ENCODE measurements around the gene SPG11. TPM values are rescaled to one million over a fixed set of nuclear protein-coding genes. Genes with fewer than 3 reads are reported as not detected.

The SPG11 gene
- total RNA-seq, 1 donor from 2014 or later: 155 TPM

GRCh38 chr15:44682809-44683682, 19.6 kb upstream of the SPG11 start:
- peak; percentile 84 for DNase-seq (ENCODE audit: low spot score)

GRCh38 chr15:44682211-44682610, 18.7 kb upstream of the SPG11 start:
- DNase-seq (ENCODE audit: low spot score): no peak

GRCh38 chr15:44676676-44677075, 13.2 kb upstream of the SPG11 start:
- DNase-seq (ENCODE audit: low spot score): no peak

- DNase-seq (ENCODE audit: low spot score): no peak
Observed at GRCh38 chr15:44675911-44676310, 12.4 kb upstream of the SPG11 start.

- DNase-seq (ENCODE audit: low spot score): no peak
Observed at GRCh38 chr15:44673639-44674038, 10.2 kb upstream of the SPG11 start.

- DNase-seq (ENCODE audit: low spot score): no peak
Observed at GRCh38 chr15:44670087-44670950, 6.9 kb upstream of the SPG11 start.

- no peak for DNase-seq (ENCODE audit: low spot score)
Observed at GRCh38 chr15:44668921-44669320, 5.5 kb upstream of the SPG11 start.

- DNase-seq (ENCODE audit: low spot score): no peak
Observed at GRCh38 chr15:44667039-44667360, 3.5 kb upstream of the SPG11 start.

GRCh38 chr15:44666210-44667038, 3.0 kb upstream of the SPG11 start:
- no peak for DNase-seq (ENCODE audit: low spot score)

GRCh38 chr15:44662478-44663409, 718 bp downstream of the SPG11 start:
- peak; percentile 80 for DNase-seq (ENCODE audit: low spot score)

- DNase-seq (ENCODE audit: low spot score): no peak
Observed at GRCh38 chr15:44661576-44661975, 1.9 kb downstream of the SPG11 start.

GRCh38 chr15:44659056-44659455, 4.4 kb downstream of the SPG11 start:
- DNase-seq (ENCODE audit: low spot score): no peak

- no peak for DNase-seq (ENCODE audit: low spot score)
Observed at GRCh38 chr15:44657378-44657777, 6.1 kb downstream of the SPG11 start.

GRCh38 chr15:44656913-44657312, 6.5 kb downstream of the SPG11 start:
- DNase-seq (ENCODE audit: low spot score): no peak

GRCh38 chr15:44656298-44656697, 7.2 kb downstream of the SPG11 start:
- no peak for DNase-seq (ENCODE audit: low spot score)

- no peak for DNase-seq (ENCODE audit: low spot score)
Observed at GRCh38 chr15:44654858-44655257, 8.6 kb downstream of the SPG11 start.

GRCh38 chr15:44647637-44648036, 15.8 kb downstream of the SPG11 start:
- no peak for DNase-seq (ENCODE audit: low spot score)

- DNase-seq (ENCODE audit: low spot score): no peak
Observed at GRCh38 chr15:44647036-44647435, 16.4 kb downstream of the SPG11 start.

- no peak for DNase-seq (ENCODE audit: low spot score)
Observed at GRCh38 chr15:44646460-44646859, 17.0 kb downstream of the SPG11 start.

GRCh38 chr15:44641651-44642050, 21.8 kb downstream of the SPG11 start:
- no peak for DNase-seq (ENCODE audit: low spot score)

GRCh38 chr15:44636976-44637375, 26.5 kb downstream of the SPG11 start:
- DNase-seq (ENCODE audit: low spot score): no peak

All from ureter (tissue), 1 donor.